D721Med (cell line): ENCODE data around the gene MLF1.

Experiments
- DNase-seq: peaks from one replicate; pipeline ENCODE4 v3.0.0; 2011; ENCODE audit warnings: low spot score; ENCODE audit not compliant: insufficient read length
- FAIRE-seq: peaks from 2 replicates; lab custom pipeline; 2011; peaks lifted over from hg19 to GRCh38; lab: Jason Lieb, UNC
- TF ChIP-seq, protein P1 (sequence below): IDR thresholded peaks from 2 replicates; pipeline ENCODE4 v1.5.1; 2012; ENCODE audit warnings: mild to moderate bottlenecking, control low read depth; ENCODE audit not compliant: insufficient read depth; ENCODE audit errors: missing control alignments

MLF1 gene

DNA sequence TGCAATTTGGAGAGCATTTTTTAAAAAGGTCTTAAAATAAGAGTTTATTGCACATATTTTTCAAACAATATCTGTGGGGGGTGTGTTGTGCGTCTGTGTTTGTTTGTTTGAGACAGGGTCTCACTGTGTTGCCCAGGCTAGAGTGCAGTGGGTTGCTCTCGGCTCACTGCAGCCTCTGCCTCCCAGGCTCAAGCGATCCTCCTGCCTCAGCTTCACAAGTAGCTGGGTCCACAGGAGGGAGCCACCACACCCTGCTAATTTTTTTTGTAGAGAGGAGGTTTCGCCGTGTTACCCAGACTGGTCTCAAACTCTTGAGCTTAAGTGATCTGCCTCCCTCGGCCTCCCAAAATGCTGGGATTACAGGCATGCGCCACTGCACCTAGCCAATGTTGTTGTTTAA is 2.7 kb downstream of the MLF1 start:
- DNase-seq: no peak
- no peak for FAIRE-seq

GRCh38 chr3:158574646-158575045 is 3.7 kb downstream of the MLF1 start:
- FAIRE-seq (no peak), DNase-seq (no peak)
- TF ChIP-seq, protein P1, sequence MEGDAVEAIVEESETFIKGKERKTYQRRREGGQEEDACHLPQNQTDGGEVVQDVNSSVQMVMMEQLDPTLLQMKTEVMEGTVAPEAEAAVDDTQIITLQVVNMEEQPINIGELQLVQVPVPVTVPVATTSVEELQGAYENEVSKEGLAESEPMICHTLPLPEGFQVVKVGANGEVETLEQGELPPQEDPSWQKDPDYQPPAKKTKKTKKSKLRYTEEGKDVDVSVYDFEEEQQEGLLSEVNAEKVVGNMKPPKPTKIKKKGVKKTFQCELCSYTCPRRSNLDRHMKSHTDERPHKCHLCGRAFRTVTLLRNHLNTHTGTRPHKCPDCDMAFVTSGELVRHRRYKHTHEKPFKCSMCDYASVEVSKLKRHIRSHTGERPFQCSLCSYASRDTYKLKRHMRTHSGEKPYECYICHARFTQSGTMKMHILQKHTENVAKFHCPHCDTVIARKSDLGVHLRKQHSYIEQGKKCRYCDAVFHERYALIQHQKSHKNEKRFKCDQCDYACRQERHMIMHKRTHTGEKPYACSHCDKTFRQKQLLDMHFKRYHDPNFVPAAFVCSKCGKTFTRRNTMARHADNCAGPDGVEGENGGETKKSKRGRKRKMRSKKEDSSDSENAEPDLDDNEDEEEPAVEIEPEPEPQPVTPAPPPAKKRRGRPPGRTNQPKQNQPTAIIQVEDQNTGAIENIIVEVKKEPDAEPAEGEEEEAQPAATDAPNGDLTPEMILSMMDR: no peak

More for the DNA sequence above, 2.7 kb downstream of the MLF1 start:
- TF ChIP-seq, protein P1: no peak

DNA sequence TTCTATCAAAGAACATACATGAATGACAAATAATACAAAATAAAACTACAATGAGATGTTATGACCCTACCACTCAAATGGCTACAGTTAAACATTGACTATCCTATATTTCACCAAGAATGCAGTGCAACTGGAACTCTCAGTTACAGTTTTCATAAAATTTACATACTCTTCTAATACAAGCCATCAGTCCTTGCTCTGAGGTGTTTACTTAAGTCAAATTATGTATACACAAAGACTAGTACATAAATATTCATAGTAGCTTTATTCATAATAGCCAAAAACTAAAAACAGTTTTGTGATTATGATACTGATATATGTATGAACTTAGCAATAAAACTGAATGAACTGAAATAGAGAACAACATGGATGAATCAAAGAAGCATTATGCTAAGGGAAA is 19.2 kb downstream of the MLF1 start:
- DNase-seq: no peak
- FAIRE-seq: no peak
- TF ChIP-seq, protein P1: no peak

DNA sequence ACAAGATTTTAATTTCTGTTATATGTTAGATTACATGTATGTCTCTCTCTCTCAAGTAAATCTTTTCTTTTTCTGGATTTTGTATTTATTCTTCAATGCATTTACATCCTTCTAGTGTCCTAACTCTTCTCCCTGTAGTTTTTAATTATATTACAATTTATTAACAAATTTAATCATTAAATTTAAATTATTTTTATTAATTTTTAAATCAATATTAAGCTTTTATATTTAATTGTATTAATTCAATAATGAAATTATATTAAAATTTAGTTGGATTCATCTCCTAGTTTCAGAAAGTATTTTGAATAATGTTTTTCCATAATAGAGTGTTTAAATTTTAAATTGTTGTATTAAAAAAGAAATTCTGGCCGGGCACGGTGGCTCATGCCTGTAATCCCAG is 29.8 kb downstream of the MLF1 start:
- no peak for FAIRE-seq
- no peak for DNase-seq
- TF ChIP-seq, protein P1: no peak

DNA sequence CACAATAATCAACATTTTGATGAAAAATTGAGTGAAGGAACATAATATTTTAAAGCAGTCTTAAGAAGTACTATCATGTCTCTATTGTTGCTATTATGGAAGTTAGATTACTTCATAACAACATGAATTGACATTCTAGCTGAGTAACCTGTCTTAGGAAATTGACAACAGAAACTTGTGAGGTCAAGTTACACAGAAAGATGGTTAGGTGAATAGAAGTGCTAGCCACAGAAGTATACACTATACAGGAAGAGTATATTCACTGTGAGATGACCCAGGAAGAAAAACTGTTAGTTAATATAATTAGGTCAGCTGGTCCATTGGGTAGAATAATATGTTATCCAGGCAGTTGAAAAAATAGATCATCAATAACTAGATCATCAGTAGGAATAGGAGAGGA is 31.2 kb downstream of the MLF1 start:
- FAIRE-seq (no peak), DNase-seq (no peak)
- TF ChIP-seq, protein P1: no peak

GRCh38 chr3:158617982-158618875 is 47.2 kb downstream of the MLF1 start:
- TF ChIP-seq, protein P1: no peak
- DNase-seq (no peak), FAIRE-seq (no peak)

DNA sequence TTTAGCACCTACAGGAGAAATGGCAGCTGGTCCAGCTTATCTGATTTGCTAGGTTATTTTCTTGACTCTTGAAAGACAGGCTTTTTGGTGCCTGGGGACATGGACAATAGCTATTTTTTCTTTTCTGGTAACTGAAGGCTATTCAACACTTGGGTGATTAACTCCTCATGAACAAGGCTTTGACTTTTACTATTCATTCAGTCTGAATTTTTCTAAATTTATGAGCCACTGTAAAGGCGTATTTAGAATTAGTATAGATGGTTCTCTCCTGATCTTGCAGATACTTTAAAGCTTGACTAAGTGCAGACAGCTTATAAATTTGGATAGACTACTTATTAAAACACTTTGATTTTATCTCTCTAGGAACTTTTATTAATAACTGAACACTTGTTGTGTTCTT is 54.9 kb downstream of the MLF1 start:
- TF ChIP-seq, protein P1: no peak
- DNase-seq: no peak
- no peak for FAIRE-seq
